ENCODE results near the gene DDT. TPM values are rescaled to one million over a fixed set of nuclear protein-coding genes. Genes with fewer than 3 reads are reported as not detected.
A peak's percentile ranks its signal among the peaks of the same experiment; 100 is the strongest.
"Not testable (repeated sequence)": the region's sequence is repeated elsewhere in the genome, so short reads cannot be mapped to it uniquely, and the experiment has no call there.

Gene DDT
- total RNA-seq, 1 experiment from 2014 or later, result 137 TPM

DNA sequence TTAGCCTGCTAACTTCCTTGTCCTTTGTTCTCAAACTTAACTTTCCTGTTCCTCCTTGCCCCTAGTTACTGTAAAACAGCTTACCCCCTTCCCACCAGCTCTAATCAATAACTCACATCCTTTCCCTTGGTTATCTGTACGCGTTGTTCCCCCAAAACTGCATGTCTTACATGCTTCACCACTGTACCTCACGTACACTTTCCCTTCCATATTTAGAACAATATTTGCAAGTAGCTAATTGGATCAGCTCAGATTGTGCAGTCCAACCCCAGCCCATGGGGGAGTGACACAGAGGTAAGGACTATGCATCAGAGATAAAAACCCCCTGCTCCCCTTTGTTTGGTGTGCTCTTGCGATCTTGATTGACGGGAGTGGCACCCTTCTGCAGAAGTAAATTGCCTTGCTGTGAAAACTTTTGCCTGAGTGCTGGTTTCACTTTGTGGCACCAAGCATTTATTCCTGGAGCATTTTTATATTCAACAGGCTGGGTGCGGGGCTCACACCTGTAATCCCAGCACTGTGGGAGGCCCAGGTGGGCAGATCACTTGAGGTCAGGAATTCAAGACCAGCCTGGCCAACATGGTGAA, 49.1 kb downstream of the DDT start:
- no peak overlapping the region for H3K27ac ChIP-seq (ENCODE audit: low read length)
- no TSS peak for BruUV-seq (replicated peaks)
- in situ Hi-C loops (cut with HindIII; ENCODE audit: low pct_unique_long_range_greater_than_20kb, low sequenced_read_pairs), result no loop called here
- intact Hi-C loops (cut with micrococcal nuclease; ENCODE audit: unreplicated experiment), result no loop called here
- TF ChIP-seq, protein P1, sequence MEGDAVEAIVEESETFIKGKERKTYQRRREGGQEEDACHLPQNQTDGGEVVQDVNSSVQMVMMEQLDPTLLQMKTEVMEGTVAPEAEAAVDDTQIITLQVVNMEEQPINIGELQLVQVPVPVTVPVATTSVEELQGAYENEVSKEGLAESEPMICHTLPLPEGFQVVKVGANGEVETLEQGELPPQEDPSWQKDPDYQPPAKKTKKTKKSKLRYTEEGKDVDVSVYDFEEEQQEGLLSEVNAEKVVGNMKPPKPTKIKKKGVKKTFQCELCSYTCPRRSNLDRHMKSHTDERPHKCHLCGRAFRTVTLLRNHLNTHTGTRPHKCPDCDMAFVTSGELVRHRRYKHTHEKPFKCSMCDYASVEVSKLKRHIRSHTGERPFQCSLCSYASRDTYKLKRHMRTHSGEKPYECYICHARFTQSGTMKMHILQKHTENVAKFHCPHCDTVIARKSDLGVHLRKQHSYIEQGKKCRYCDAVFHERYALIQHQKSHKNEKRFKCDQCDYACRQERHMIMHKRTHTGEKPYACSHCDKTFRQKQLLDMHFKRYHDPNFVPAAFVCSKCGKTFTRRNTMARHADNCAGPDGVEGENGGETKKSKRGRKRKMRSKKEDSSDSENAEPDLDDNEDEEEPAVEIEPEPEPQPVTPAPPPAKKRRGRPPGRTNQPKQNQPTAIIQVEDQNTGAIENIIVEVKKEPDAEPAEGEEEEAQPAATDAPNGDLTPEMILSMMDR (IDR thresholded peaks at IDR 0.05), result no peak
- TF ChIP-seq, protein P2, sequence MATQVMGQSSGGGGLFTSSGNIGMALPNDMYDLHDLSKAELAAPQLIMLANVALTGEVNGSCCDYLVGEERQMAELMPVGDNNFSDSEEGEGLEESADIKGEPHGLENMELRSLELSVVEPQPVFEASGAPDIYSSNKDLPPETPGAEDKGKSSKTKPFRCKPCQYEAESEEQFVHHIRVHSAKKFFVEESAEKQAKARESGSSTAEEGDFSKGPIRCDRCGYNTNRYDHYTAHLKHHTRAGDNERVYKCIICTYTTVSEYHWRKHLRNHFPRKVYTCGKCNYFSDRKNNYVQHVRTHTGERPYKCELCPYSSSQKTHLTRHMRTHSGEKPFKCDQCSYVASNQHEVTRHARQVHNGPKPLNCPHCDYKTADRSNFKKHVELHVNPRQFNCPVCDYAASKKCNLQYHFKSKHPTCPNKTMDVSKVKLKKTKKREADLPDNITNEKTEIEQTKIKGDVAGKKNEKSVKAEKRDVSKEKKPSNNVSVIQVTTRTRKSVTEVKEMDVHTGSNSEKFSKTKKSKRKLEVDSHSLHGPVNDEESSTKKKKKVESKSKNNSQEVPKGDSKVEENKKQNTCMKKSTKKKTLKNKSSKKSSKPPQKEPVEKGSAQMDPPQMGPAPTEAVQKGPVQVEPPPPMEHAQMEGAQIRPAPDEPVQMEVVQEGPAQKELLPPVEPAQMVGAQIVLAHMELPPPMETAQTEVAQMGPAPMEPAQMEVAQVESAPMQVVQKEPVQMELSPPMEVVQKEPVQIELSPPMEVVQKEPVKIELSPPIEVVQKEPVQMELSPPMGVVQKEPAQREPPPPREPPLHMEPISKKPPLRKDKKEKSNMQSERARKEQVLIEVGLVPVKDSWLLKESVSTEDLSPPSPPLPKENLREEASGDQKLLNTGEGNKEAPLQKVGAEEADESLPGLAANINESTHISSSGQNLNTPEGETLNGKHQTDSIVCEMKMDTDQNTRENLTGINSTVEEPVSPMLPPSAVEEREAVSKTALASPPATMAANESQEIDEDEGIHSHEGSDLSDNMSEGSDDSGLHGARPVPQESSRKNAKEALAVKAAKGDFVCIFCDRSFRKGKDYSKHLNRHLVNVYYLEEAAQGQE (IDR thresholded peaks at IDR 0.05; ENCODE audit: insufficient read depth in 1 of 2, low read depth in 2 of 2, low read length in 1 of 2), result no peak
- TF ChIP-seq TCF7L2 (IDR thresholded peaks at IDR 0.05; ENCODE audit: low read depth, low read length) (no peak), SIN3A (IDR thresholded peaks at IDR 0.05; ENCODE audit: borderline replicate concordance, insufficient read depth, low read depth, low read length) (no peak), POLR2AphosphoS5 (IDR thresholded peaks at IDR 0.05; ENCODE audit: low read depth, low read length) (no peak)
- H3K9me3 ChIP-seq (ENCODE audit: control insufficient read depth, insufficient read depth, low read depth, low read length), result no peaks in the 10 kb centered on the region; the same call in 1 of the 2 replicates
- H3K4me1 ChIP-seq (ENCODE audit: control insufficient read depth, insufficient read depth, low read length), result peaks cover 8% of the 10 kb centered on the region
- CTCF ChIA-PET, result no interaction called here
- H3K27me3 ChIP-seq (ENCODE audit: control insufficient read depth, insufficient read depth, low read length), result no peaks in the 10 kb centered on the region
- ATAC-seq, result no peak
- DNase-seq (ENCODE audit: low read depth, low spot score), result no peak
- POLR2A ChIA-PET, result no interaction called here
- H3K36me3 ChIP-seq (ENCODE audit: control insufficient read depth, insufficient read depth, low read length), result no peaks in the 10 kb centered on the region
- H3K4me3 ChIP-seq (ENCODE audit: low read depth in 2 of 2, low read length in 2 of 2), result no peak overlapping the region

DNA sequence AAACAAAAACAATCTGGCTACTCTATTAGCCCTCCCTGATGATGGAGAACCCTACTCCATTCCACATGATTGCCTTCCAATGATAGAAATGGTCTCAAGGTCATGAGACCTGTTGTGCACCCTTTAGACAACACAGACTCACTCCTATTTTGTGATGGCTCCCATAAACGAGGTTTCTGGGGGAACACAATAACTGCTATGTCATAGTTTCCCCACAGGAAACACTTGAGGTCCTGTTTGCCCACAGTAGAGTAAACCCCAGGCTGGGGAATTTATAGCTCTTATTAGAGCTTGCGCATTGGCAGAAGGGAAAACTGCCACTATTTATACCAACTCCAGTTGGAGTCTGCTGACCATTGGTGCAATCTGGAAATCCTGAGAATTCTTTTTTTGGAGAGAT, 51.3 kb downstream of the DDT start:
- Histone ChIP-seq H3K4me1 (ENCODE audit: control insufficient read depth, insufficient read depth, low read length) (peaks cover 8% of the 10 kb centered on the region), H3K27me3 (ENCODE audit: control insufficient read depth, insufficient read depth, low read length) (no peaks in the 10 kb centered on the region), H3K9me3 (ENCODE audit: control insufficient read depth, insufficient read depth, low read depth, low read length) (no peaks in the 10 kb centered on the region; the same call in 1 of the 2 replicates), H3K27ac (ENCODE audit: low read length) (no peak overlapping the region), H3K36me3 (ENCODE audit: control insufficient read depth, insufficient read depth, low read length) (no peaks in the 10 kb centered on the region), H3K4me3 (ENCODE audit: low read depth in 2 of 2, low read length in 2 of 2) (no peak overlapping the region)
- intact Hi-C loops (cut with micrococcal nuclease; ENCODE audit: unreplicated experiment), result no loop called here
- POLR2A ChIA-PET, result no interaction called here
- BruUV-seq (replicated peaks), result no TSS peak
- CTCF ChIA-PET, result no interaction called here
- TF ChIP-seq SIN3A (IDR thresholded peaks at IDR 0.05; ENCODE audit: borderline replicate concordance, insufficient read depth, low read depth, low read length) (no peak), TCF7L2 (IDR thresholded peaks at IDR 0.05; ENCODE audit: low read depth, low read length) (no peak), POLR2AphosphoS5 (IDR thresholded peaks at IDR 0.05; ENCODE audit: low read depth, low read length) (no peak)
- TF ChIP-seq, protein P2 (IDR thresholded peaks at IDR 0.05; ENCODE audit: insufficient read depth in 1 of 2, low read depth in 2 of 2, low read length in 1 of 2), result no peak
- TF ChIP-seq, protein P1 (IDR thresholded peaks at IDR 0.05), result no peak
- in situ Hi-C loops (cut with HindIII; ENCODE audit: low pct_unique_long_range_greater_than_20kb, low sequenced_read_pairs), result no loop called here
- no peak for DNase-seq (ENCODE audit: low read depth, low spot score)
- ATAC-seq, result no peak

DNA sequence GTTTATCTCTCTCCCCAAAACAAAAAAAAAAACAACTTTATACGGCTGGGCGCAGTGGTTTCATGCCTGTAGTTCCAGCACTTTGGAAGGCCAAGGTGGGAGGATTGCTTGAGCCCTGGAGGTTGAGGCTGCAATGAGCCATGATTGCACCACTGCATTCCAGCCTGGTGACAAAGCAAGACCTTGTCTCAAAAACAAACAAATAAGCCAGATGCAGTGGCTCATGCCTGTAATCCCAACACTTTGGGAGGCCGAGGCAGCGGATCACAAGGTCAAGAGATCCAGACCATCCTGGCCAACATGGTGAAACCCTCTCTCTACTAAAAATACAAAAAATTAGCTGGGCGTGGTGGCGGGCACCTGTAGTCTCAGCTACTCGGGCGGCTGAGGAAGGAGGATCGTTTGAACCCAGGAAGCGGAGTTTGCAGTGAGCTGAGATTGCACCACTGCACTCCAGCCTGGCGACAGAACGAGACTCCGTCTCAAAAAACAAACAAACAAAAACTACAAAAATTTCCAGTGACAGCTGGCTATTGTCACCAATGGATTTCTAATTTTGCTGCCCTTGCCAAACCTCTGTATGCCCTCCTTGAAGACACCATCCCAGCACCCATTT, 52.5 kb downstream of the DDT start:
- intact Hi-C loops (cut with micrococcal nuclease; ENCODE audit: unreplicated experiment); BruUV-seq (replicated peaks); in situ Hi-C loops (cut with HindIII; ENCODE audit: low pct_unique_long_range_greater_than_20kb, low sequenced_read_pairs); H3K4me3 ChIP-seq (ENCODE audit: low read depth in 2 of 2, low read length in 2 of 2); H3K36me3 ChIP-seq (ENCODE audit: control insufficient read depth, insufficient read depth, low read length); H3K4me1 ChIP-seq (ENCODE audit: control insufficient read depth, insufficient read depth, low read length); H3K9me3 ChIP-seq (ENCODE audit: control insufficient read depth, insufficient read depth, low read depth, low read length); H3K27me3 ChIP-seq (ENCODE audit: control insufficient read depth, insufficient read depth, low read length); POLR2A ChIA-PET: not testable (repeated sequence)
- CTCF ChIA-PET, result interaction anchor here (0.6 kb wide), 1 partner anchor 257 kb away, joined by 7 read pairs; no protein-coding TSS in a partner anchor
- H3K27ac ChIP-seq (ENCODE audit: low read length), result peak overlapping the region; percentile 61; the same call in 1 of the 2 replicates
- ATAC-seq (peak; percentile 87), DNase-seq (ENCODE audit: low read depth, low spot score) (peak; percentile 43)
